AG09319 (cell line): Measurements from ENCODE around the gene PLCH2.

Experiments used
- DNase-seq: peaks from one replicate; pipeline ENCODE4 v3.0.0-alpha.2; 2010; ENCODE audit warnings: low read depth; ENCODE audit errors: extremely low read depth
- CTCF ChIP-seq: IDR thresholded peaks from 2 replicates; pipeline ENCODE4 v1.5.1; 2011; ENCODE audit warnings: low read depth, mild to moderate bottlenecking, inconsistent platforms, low read length, moderate library complexity

PLCH2 gene

GRCh38 chr1:2507744-2508155 lies 31.7 kb downstream of the PLCH2 start:
- TF ChIP-seq CTCF = no peak
- no peak for DNase-seq

GRCh38 chr1:2508180-2508579 lies 32.1 kb downstream of the PLCH2 start:
- no peak for TF ChIP-seq CTCF
- DNase-seq = no peak

GRCh38 chr1:2508751-2509150 lies 32.7 kb downstream of the PLCH2 start:
- no peak for DNase-seq
- TF ChIP-seq CTCF = no peak

GRCh38 chr1:2509589-2509988 lies 33.5 kb downstream of the PLCH2 start:
- no peak for TF ChIP-seq CTCF
- DNase-seq = no peak

GRCh38 chr1:2510366-2511155 lies 34.5 kb downstream of the PLCH2 start:
- TF ChIP-seq CTCF = no peak
- no peak for DNase-seq

- TF ChIP-seq CTCF = no peak
- DNase-seq = no peak
Measured at GRCh38 chr1:2512862-2513421, 36.9 kb downstream of the PLCH2 start.

- no peak for DNase-seq
- no peak for TF ChIP-seq CTCF
Measured at GRCh38 chr1:2513939-2514652, 38.0 kb downstream of the PLCH2 start.
